ENCODE data around the gene KRT1. TPM values are rescaled to one million over a fixed set of nuclear protein-coding genes. Genes with fewer than 3 reads are reported as not detected.

Gene KRT1
- total RNA-seq = 1 to 10 TPM in 1 of 2 donors, not detected in 1; 3.5 TPM

GRCh38 chr12:52680363-52680762 is at the start of gene KRT1:
TSS of gene KRT1 (minus strand) at chr12:52680407. CDS start at chr12:52680348, 59 bp downstream.
- no peak within 1 kb of the TSS for H3K4me3 ChIP-seq
- TF ChIP-seq, protein P1, sequence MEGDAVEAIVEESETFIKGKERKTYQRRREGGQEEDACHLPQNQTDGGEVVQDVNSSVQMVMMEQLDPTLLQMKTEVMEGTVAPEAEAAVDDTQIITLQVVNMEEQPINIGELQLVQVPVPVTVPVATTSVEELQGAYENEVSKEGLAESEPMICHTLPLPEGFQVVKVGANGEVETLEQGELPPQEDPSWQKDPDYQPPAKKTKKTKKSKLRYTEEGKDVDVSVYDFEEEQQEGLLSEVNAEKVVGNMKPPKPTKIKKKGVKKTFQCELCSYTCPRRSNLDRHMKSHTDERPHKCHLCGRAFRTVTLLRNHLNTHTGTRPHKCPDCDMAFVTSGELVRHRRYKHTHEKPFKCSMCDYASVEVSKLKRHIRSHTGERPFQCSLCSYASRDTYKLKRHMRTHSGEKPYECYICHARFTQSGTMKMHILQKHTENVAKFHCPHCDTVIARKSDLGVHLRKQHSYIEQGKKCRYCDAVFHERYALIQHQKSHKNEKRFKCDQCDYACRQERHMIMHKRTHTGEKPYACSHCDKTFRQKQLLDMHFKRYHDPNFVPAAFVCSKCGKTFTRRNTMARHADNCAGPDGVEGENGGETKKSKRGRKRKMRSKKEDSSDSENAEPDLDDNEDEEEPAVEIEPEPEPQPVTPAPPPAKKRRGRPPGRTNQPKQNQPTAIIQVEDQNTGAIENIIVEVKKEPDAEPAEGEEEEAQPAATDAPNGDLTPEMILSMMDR (IDR thresholded peaks at IDR 0.05) = no peak
- H3K4me1 ChIP-seq (ENCODE audit: control insufficient read depth in 1 of 2, low read depth in 2 of 2) = no peaks in the 10 kb centered on the region
- no peaks in the 10 kb centered on the region for H3K27me3 ChIP-seq (replicated peaks; ENCODE audit: insufficient read depth)
- H3K9me3 ChIP-seq = no peaks in the 10 kb centered on the region
- no peak within 1 kb of the TSS for H3K27ac ChIP-seq
- DNase-seq (ENCODE audit: low spot score) (no peak), ATAC-seq (ENCODE audit: insufficient number of reproducible peaks, low FRiP score, low read depth) (no peak)
- no peaks in the 10 kb centered on the region for H3K36me3 ChIP-seq

GRCh38 chr12:52729147-52729546 is 48.9 kb upstream of the KRT1 start:
- no peak overlapping the region for H3K4me3 ChIP-seq
- H3K9me3 ChIP-seq = no peaks in the 10 kb centered on the region
- TF ChIP-seq, protein P1 (IDR thresholded peaks at IDR 0.05) = no peak
- H3K36me3 ChIP-seq = no peaks in the 10 kb centered on the region
- no peak for DNase-seq (ENCODE audit: low spot score)
- no peaks in the 10 kb centered on the region for H3K27me3 ChIP-seq (replicated peaks; ENCODE audit: insufficient read depth)
- no peaks in the 10 kb centered on the region for H3K4me1 ChIP-seq (ENCODE audit: control insufficient read depth in 1 of 2, low read depth in 2 of 2)
- no peak for ATAC-seq (ENCODE audit: insufficient number of reproducible peaks, low FRiP score, low read depth)
- H3K27ac ChIP-seq = no peak overlapping the region

DNA sequence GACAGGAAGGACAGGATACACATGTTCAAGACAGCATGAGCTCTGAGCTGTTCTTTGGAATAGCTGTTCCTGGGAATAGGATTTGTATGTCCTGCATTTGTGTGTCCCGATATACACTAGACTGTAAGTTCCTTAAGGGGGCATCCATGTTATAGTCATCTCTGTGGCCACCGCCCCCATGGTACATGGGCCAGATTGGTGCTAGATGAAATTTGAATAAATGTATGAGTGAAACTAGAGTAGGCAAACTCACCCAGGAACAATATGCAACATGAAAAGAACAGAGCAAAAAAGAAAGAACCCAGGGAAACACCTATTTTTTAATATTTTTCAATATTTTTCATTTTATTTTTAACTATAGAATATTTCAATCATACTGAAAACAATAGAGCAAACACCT is 48.2 kb upstream of the KRT1 start:
- H3K36me3 ChIP-seq = no peaks in the 10 kb centered on the region
- H3K27me3 ChIP-seq (replicated peaks; ENCODE audit: insufficient read depth) = no peaks in the 10 kb centered on the region
- H3K4me1 ChIP-seq (ENCODE audit: control insufficient read depth in 1 of 2, low read depth in 2 of 2) = no peaks in the 10 kb centered on the region
- H3K9me3 ChIP-seq = no peaks in the 10 kb centered on the region
- H3K4me3 ChIP-seq = no peak overlapping the region
- TF ChIP-seq, protein P1 (IDR thresholded peaks at IDR 0.05) = no peak
- ATAC-seq (ENCODE audit: insufficient number of reproducible peaks, low FRiP score, low read depth) = no peak
- no peak overlapping the region for H3K27ac ChIP-seq
- DNase-seq (ENCODE audit: low spot score) = no peak

- no peaks in the 10 kb centered on the region for H3K9me3 ChIP-seq
- ATAC-seq (ENCODE audit: insufficient number of reproducible peaks, low FRiP score, low read depth) (no peak), DNase-seq (ENCODE audit: low spot score) (no peak)
- TF ChIP-seq, protein P1 (IDR thresholded peaks at IDR 0.05) = no peak
- H3K4me3 ChIP-seq = no peak overlapping the region
- H3K27me3 ChIP-seq (replicated peaks; ENCODE audit: insufficient read depth) = no peaks in the 10 kb centered on the region
- no peak overlapping the region for H3K27ac ChIP-seq
- H3K4me1 ChIP-seq (ENCODE audit: control insufficient read depth in 1 of 2, low read depth in 2 of 2) = no peaks in the 10 kb centered on the region
- no peaks in the 10 kb centered on the region for H3K36me3 ChIP-seq
Measured at GRCh38 chr12:52727037-52727436, 46.8 kb upstream of the KRT1 start.

DNA sequence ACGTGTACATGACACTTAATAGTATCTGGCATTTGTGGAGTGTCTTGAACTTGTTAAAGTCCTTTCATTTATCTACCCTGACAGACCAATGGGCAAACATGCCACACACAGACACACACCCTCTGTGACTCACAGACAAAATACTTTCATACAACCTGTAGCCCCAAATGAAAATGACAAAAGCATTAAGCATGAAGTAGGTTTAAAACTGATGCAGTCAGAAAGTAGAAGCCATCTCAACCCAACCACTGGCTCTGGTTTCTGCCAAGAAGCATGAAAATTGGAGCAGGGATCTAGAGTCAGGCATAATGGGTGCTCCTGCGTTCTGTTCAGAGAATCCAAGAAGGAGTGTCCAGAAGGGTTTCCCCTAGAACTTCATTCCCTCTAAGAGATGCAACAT is 46.2 kb upstream of the KRT1 start:
- no peak for DNase-seq (ENCODE audit: low spot score)

More for the DNA sequence above, 46.2 kb upstream of the KRT1 start:
- H3K4me3 ChIP-seq = no peak overlapping the region
- H3K36me3 ChIP-seq = no peaks in the 10 kb centered on the region
- H3K4me1 ChIP-seq (ENCODE audit: control insufficient read depth in 1 of 2, low read depth in 2 of 2) = no peaks in the 10 kb centered on the region
- H3K27me3 ChIP-seq (replicated peaks; ENCODE audit: insufficient read depth) = no peaks in the 10 kb centered on the region
- no peak for ATAC-seq (ENCODE audit: insufficient number of reproducible peaks, low FRiP score, low read depth)
- H3K27ac ChIP-seq = no peak overlapping the region
- TF ChIP-seq, protein P1 (IDR thresholded peaks at IDR 0.05) = no peak
- no peaks in the 10 kb centered on the region for H3K9me3 ChIP-seq

Measured in thoracic aorta (tissue), 2 donors.